Hepatocyte (in vitro differentiated cells): Measurements from ENCODE around the gene LSAMP. TPM values are rescaled to one million over a fixed set of nuclear protein-coding genes. Genes with fewer than 3 reads are reported as not detected.

Experiments
- DNase-seq: peaks from one replicate; pipeline ENCODE4 v3.0.0-alpha.2; 2016; ENCODE audit warnings: low spot score
- H2AFZ ChIP-seq: fragments of 200-600 bp; sonication (generic); 2 replicates; pipeline ENCODE4 v1.6.0; 2016; ENCODE audit warnings: antibody characterized with exemption, mild to moderate bottlenecking
- H3K27ac ChIP-seq: fragments of 200-600 bp; sonication (generic); 2 replicates; pipeline ENCODE4 v1.5.1; 2016; ENCODE audit warnings: mild to moderate bottlenecking
- H3K27me3 ChIP-seq: fragments of 200-600 bp; sonication (generic); 2 replicates; pipeline ENCODE4 v1.6.1; 2016
- H3K36me3 ChIP-seq: fragments of 200-600 bp; sonication (generic); replicated peaks from 2 replicates; pipeline ENCODE4 v1.5.1; 2016; ENCODE audit warnings: low read depth; ENCODE audit not compliant: insufficient read depth
- H3K4me1 ChIP-seq: fragments of 200-600 bp; sonication (generic); 2 replicates; pipeline ENCODE4 v1.5.1; 2016; ENCODE audit warnings: mild to moderate bottlenecking, moderate library complexity; ENCODE audit not compliant: insufficient read depth
- H3K4me2 ChIP-seq: fragments of 200-600 bp; sonication (generic); 2 replicates; pipeline ENCODE4 v1.6.0; 2016
- H3K4me3 ChIP-seq: fragments of 200-600 bp; sonication (generic); 2 replicates; pipeline ENCODE4 v1.5.1; 2016; ENCODE audit warnings: mild to moderate bottlenecking
- H3K79me2 ChIP-seq: fragments of 200-600 bp; sonication (generic); 2 replicates; pipeline ENCODE4 v1.6.0; 2017; ENCODE audit warnings: mild to moderate bottlenecking
- H3K9me2 ChIP-seq: fragments of 200-600 bp; sonication (generic); replicated peaks from 2 replicates; pipeline ENCODE4 v1.6.0; 2017; ENCODE audit warnings: mild to moderate bottlenecking; ENCODE audit not compliant: insufficient read depth
- H3K9me3 ChIP-seq: fragments of 200-600 bp; sonication (generic); 2 replicates; pipeline ENCODE4 v1.5.1; 2016; ENCODE audit warnings: low read depth, mild to moderate bottlenecking
- H4K20me1 ChIP-seq: fragments of 200-600 bp; sonication (generic); 2 replicates; pipeline ENCODE4 v1.6.0; 2016; ENCODE audit warnings: mild to moderate bottlenecking; ENCODE audit not compliant: insufficient read depth, poor library complexity, severe bottlenecking
- CTCF ChIP-seq: fragments of 200-600 bp; sonication (generic); IDR thresholded peaks from 2 replicates; pipeline ENCODE4 v1.5.1; 2016; ENCODE audit warnings: antibody characterized with exemption, mild to moderate bottlenecking; ENCODE audit not compliant: poor library complexity
- EZH2 ChIP-seq: fragments of 200-600 bp; sonication (generic); IDR thresholded peaks from 2 replicates; pipeline ENCODE4 v1.6.1; 2016; ENCODE audit warnings: antibody characterized with exemption, mild to moderate bottlenecking, borderline replicate concordance
- EZH2phosphoT487 ChIP-seq: fragments of 200-600 bp; sonication (generic); IDR thresholded peaks from one replicate; pipeline ENCODE4 v1.6.1; 2018; ENCODE audit warnings: antibody characterized with exemption, mild to moderate bottlenecking, low read depth, moderate library complexity; ENCODE audit not compliant: unreplicated experiment, severe bottlenecking
- WGBS: methylation state at CpG from one replicate; pipeline ENCODE4 v1.1.6; 2016; ENCODE audit warnings: low lambda C conversion rate; ENCODE audit errors: missing lambda C conversion rate; 5-methylcytosine and 5-hydroxymethylcytosine counted together
- polyA plus RNA-seq: library from polyadenylated mRNA; unstranded; fragments of >200 nt; fragmentation: Nextera tagmentation; extraction: Ambion mirVana; gene quantifications from 2 replicates; pipeline ENCODE4 v1.2.1, GENCODE V29; 2016
- total RNA-seq: library from RNA; depleted of rRNA; stranded (reverse); fragments of >200 nt; gene quantifications from 2 replicates; pipeline ENCODE4 v1.2.3, GENCODE V29; 2014

The LSAMP gene
- total and polyA plus RNA-seq, 2 experiments from 2014 or later, result 15.1 to 22.3 TPM

GRCh38 chr3:116198087-116198486 is 247.2 kb downstream of the LSAMP start:
- TF ChIP-seq CTCF (no peak), EZH2 (no peak), EZH2phosphoT487 (no peak)
- Histone ChIP-seq H3K79me2 (no peaks in the 10 kb centered on the region), H3K4me2 (no peak overlapping the region), H3K4me1 (no peaks in the 10 kb centered on the region), H4K20me1 (no peaks in the 10 kb centered on the region), H3K9me2 (no peaks in the 10 kb centered on the region), H2AFZ (no peak overlapping the region), H3K27me3 (no peaks in the 10 kb centered on the region), H3K27ac (no peak overlapping the region), H3K9me3 (no peaks in the 10 kb centered on the region), H3K36me3 (no peaks in the 10 kb centered on the region), H3K4me3 (no peak overlapping the region)
- WGBS, result 55% methylated on average over 2 of the region's 2 CpGs
- no peak for DNase-seq

DNA sequence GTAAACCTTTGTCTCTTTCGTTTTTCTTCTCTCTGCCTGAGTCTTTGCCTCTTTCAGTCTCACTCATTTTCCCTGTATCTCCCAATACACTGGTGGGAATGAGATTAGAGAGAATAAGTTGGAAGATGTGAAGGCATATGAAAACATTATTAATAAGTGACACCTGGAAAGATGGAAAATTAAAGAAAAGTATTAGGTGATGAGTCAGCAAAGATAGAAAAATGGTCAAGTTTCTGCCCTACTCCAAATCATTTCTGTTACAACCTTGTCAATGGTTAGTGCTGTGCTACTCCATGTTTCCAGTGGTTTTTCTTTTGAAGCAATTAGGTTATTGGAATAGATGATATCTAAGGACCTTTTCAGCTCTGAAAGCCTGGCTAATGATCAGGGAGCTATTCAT is 252.8 kb downstream of the LSAMP start:
- no peaks in the 10 kb centered on the region for H3K9me2 ChIP-seq
- H3K4me1 ChIP-seq, result no peaks in the 10 kb centered on the region
- no peak overlapping the region for H3K4me3 ChIP-seq
- H3K79me2 ChIP-seq, result no peaks in the 10 kb centered on the region
- H2AFZ ChIP-seq, result no peak overlapping the region
- TF ChIP-seq EZH2 (no peak), CTCF (no peak), EZH2phosphoT487 (no peak)
- H3K9me3 ChIP-seq, result no peaks in the 10 kb centered on the region
- peaks cover under 1% of the 10 kb centered on the region for H4K20me1 ChIP-seq
- H3K36me3 ChIP-seq, result no peaks in the 10 kb centered on the region
- H3K27me3 ChIP-seq, result no peaks in the 10 kb centered on the region
- no peak overlapping the region for H3K4me2 ChIP-seq
- H3K27ac ChIP-seq, result no peak overlapping the region
- 86% methylated on average over 1 of the region's 1 CpG for WGBS
- DNase-seq, result no peak

- Histone ChIP-seq H3K4me1 (no peaks in the 10 kb centered on the region), H3K79me2 (no peaks in the 10 kb centered on the region), H4K20me1 (peaks cover 3% of the 10 kb centered on the region), H3K27ac (no peak overlapping the region), H2AFZ (no peak overlapping the region), H3K9me3 (no peaks in the 10 kb centered on the region), H3K9me2 (no peaks in the 10 kb centered on the region), H3K36me3 (no peaks in the 10 kb centered on the region), H3K27me3 (no peaks in the 10 kb centered on the region), H3K4me3 (no peak overlapping the region), H3K4me2 (no peak overlapping the region)
- 86% methylated on average over 2 of the region's 2 CpGs for WGBS
- DNase-seq, result no peak
- TF ChIP-seq EZH2 (no peak), EZH2phosphoT487 (no peak), CTCF (no peak)
These were observed 253.9 kb downstream of the LSAMP start for GRCh38 chr3:116191409-116191808.

- H3K27ac ChIP-seq, result no peak overlapping the region
- no peak overlapping the region for H3K4me3 ChIP-seq
- no peaks in the 10 kb centered on the region for H3K9me3 ChIP-seq
- H3K4me2 ChIP-seq, result no peak overlapping the region
- no peak overlapping the region for H2AFZ ChIP-seq
- TF ChIP-seq EZH2phosphoT487 (no peak), CTCF (no peak), EZH2 (no peak)
- peaks cover 3% of the 10 kb centered on the region for H4K20me1 ChIP-seq
- no peaks in the 10 kb centered on the region for H3K4me1 ChIP-seq
- no peaks in the 10 kb centered on the region for H3K36me3 ChIP-seq
- no peaks in the 10 kb centered on the region for H3K9me2 ChIP-seq
- no peaks in the 10 kb centered on the region for H3K79me2 ChIP-seq
- 81% methylated on average over 3 of the region's 3 CpGs for WGBS
- no peak for DNase-seq
- H3K27me3 ChIP-seq, result no peaks in the 10 kb centered on the region
These were observed 255.2 kb downstream of the LSAMP start for GRCh38 chr3:116190095-116190494.
